HG02981 (cell line): ENCODE data around the gene ST8SIA3.
"Not testable (repeated sequence)": the region's sequence is repeated elsewhere in the genome, so short reads cannot be mapped to it uniquely, and the experiment has no call there.

Experiments used
- ATAC-seq: cut with Tn5 transposase; IDR thresholded peaks from one replicate; pipeline ENCODE4 v1.9.1; 2021; ENCODE audit warnings: mild to moderate bottlenecking, moderate library complexity; ENCODE audit not compliant: unreplicated experiment

ST8SIA3 gene

GRCh38 chr18:57364460-57364859 lies 12.1 kb downstream of the ST8SIA3 start:
- no peak for ATAC-seq

- ATAC-seq: no peak
Measured at GRCh38 chr18:57366528-57367081, 14.2 kb downstream of the ST8SIA3 start.

- ATAC-seq: no peak
Measured at GRCh38 chr18:57372444-57372843, 20.1 kb downstream of the ST8SIA3 start.

GRCh38 chr18:57373017-57373416 lies 20.7 kb downstream of the ST8SIA3 start:
- no peak for ATAC-seq

GRCh38 chr18:57376503-57376902 lies 24.1 kb downstream of the ST8SIA3 start:
- no peak for ATAC-seq

GRCh38 chr18:57389271-57389670 lies 36.9 kb downstream of the ST8SIA3 start:
- no peak for ATAC-seq

GRCh38 chr18:57390044-57390443 lies 37.7 kb downstream of the ST8SIA3 start:
- ATAC-seq: no peak

- ATAC-seq: not testable (repeated sequence)
Measured at GRCh38 chr18:57394749-57395148, 42.4 kb downstream of the ST8SIA3 start.

GRCh38 chr18:57396831-57397230 lies 44.5 kb downstream of the ST8SIA3 start:
- ATAC-seq: not testable (repeated sequence)

- ATAC-seq: no peak
Measured at GRCh38 chr18:57397440-57398132, 45.2 kb downstream of the ST8SIA3 start.

GRCh38 chr18:57404345-57404744 lies 52.0 kb downstream of the ST8SIA3 start:
- no peak for ATAC-seq

- no peak for ATAC-seq
Measured at GRCh38 chr18:57409650-57410049, 57.3 kb downstream of the ST8SIA3 start.

- ATAC-seq: no peak
Measured at GRCh38 chr18:57410749-57411148, 58.4 kb downstream of the ST8SIA3 start.

- ATAC-seq: no peak
Measured at GRCh38 chr18:57416542-57416941, 64.2 kb downstream of the ST8SIA3 start.
